Astrocyte (in vitro differentiated cells and primary cell): ENCODE measurements around the gene INKA2. TPM values are rescaled to one million over a fixed set of nuclear protein-coding genes. Genes with fewer than 3 reads are reported as not detected.
A peak's percentile ranks its signal among the peaks of the same experiment; 100 is the strongest.

Experiments
- DNase-seq: peaks from one replicate; pipeline ENCODE4 v3.0.0-alpha.2; 2010; ENCODE audit warnings: low read depth
- FAIRE-seq: peaks from 2 replicates; lab custom pipeline; 2011; peaks lifted over from hg19 to GRCh38; lab: Jason Lieb, UNC
- H2AFZ ChIP-seq: 2 replicates; pipeline ENCODE4 v1.6.0; 2012; ENCODE audit warnings: low read depth, low read length, inconsistent platforms
- H3K27ac ChIP-seq: 2 replicates; pipeline ENCODE4 v1.5.1; 2011; ENCODE audit warnings: low read depth, low read length, inconsistent platforms
- H3K27me3 ChIP-seq: 2 replicates; pipeline ENCODE4 v1.6.0; 2011; ENCODE audit warnings: low read length, inconsistent platforms; ENCODE audit not compliant: insufficient read depth
- H3K36me3 ChIP-seq: 2 replicates; pipeline ENCODE4 v1.5.1; 2011; ENCODE audit warnings: low read length, inconsistent platforms; ENCODE audit not compliant: insufficient read depth
- H3K4me1 ChIP-seq: 2 replicates; pipeline ENCODE4 v1.5.1; 2011; ENCODE audit warnings: low read length, inconsistent platforms; ENCODE audit not compliant: insufficient read depth
- H3K4me2 ChIP-seq: 2 replicates; pipeline ENCODE4 v1.6.0; 2012; ENCODE audit warnings: low read length, inconsistent platforms
- H3K4me3 ChIP-seq: 2 replicates; pipeline ENCODE4 v1.5.1; 2011; ENCODE audit warnings: low read depth, mild to moderate bottlenecking, low read length, inconsistent platforms; ENCODE audit not compliant: insufficient read depth
- H3K79me2 ChIP-seq: 2 replicates; pipeline ENCODE4 v1.6.0; 2012; ENCODE audit warnings: mild to moderate bottlenecking, low read length, inconsistent platforms; ENCODE audit not compliant: insufficient read depth
- H3K9ac ChIP-seq: 2 replicates; pipeline ENCODE4 v1.6.0; 2012; ENCODE audit warnings: mild to moderate bottlenecking, low read length, inconsistent platforms
- H3K9me3 ChIP-seq: 2 replicates; pipeline ENCODE4 v1.5.1; 2012; ENCODE audit warnings: low read depth, mild to moderate bottlenecking, low read length, inconsistent platforms; ENCODE audit not compliant: insufficient read depth
- H4K20me1 ChIP-seq: 2 replicates; pipeline ENCODE4 v1.6.0; 2012; ENCODE audit warnings: low read length, inconsistent platforms; ENCODE audit not compliant: insufficient read depth
- H3K27ac Mint-ChIP-seq: one replicate; pipeline ENCODE4 v1.8.0; 2021; ENCODE audit warnings: mild to moderate bottlenecking, mixed read lengths; ENCODE audit not compliant: unreplicated experiment
- H3K27me3 Mint-ChIP-seq: one replicate; pipeline ENCODE4 v1.8.0; 2021; ENCODE audit warnings: low read depth, mixed read lengths; ENCODE audit not compliant: unreplicated experiment
- H3K36me3 Mint-ChIP-seq: one replicate; pipeline ENCODE4 v1.8.0; 2021; ENCODE audit warnings: low read depth, mixed read lengths; ENCODE audit not compliant: unreplicated experiment
- H3K4me1 Mint-ChIP-seq: one replicate; pipeline ENCODE4 v1.8.0; 2021; ENCODE audit warnings: low read depth, mixed read lengths; ENCODE audit not compliant: unreplicated experiment
- H3K4me3 Mint-ChIP-seq: one replicate; pipeline ENCODE4 v1.8.0; 2021; ENCODE audit warnings: mild to moderate bottlenecking, moderate library complexity, mixed read lengths; ENCODE audit not compliant: unreplicated experiment
- H3K9me3 Mint-ChIP-seq: one replicate; pipeline ENCODE4 v1.8.0; 2021; ENCODE audit warnings: mild to moderate bottlenecking, mixed read lengths; ENCODE audit not compliant: unreplicated experiment
- EZH2 ChIP-seq: IDR thresholded peaks from 2 replicates; pipeline ENCODE4 v1.6.1; 2012; ENCODE audit warnings: mild to moderate bottlenecking, low read length, inconsistent platforms; ENCODE audit not compliant: insufficient read depth
- total RNA-seq: library from RNA; stranded (reverse); gene quantifications from 2 replicates; pipeline ENCODE4 v1.2.1, GENCODE V29; 2021
- TF ChIP-seq, protein P1 (sequence below): IDR thresholded peaks from 2 replicates; pipeline ENCODE4 v1.5.1; 2011; ENCODE audit warnings: low read depth, mild to moderate bottlenecking, inconsistent platforms, low read length, moderate library complexity; ENCODE audit not compliant: insufficient read depth

The INKA2 gene
- total RNA-seq, 1 donor from 2014 or later, result 12.6 TPM

- no peak overlapping the region for H3K27ac Mint-ChIP-seq
- H3K4me3 Mint-ChIP-seq, result no peak overlapping the region
- Histone ChIP-seq H3K4me3 (no peak overlapping the region), H2AFZ (no peak overlapping the region), H3K79me2 (no peaks in the 10 kb centered on the region), H4K20me1 (no peaks in the 10 kb centered on the region), H3K9me3 (no peaks in the 10 kb centered on the region), H3K27me3 (no peaks in the 10 kb centered on the region), H3K36me3 (peaks cover 8% of the 10 kb centered on the region), H3K4me2 (no peak overlapping the region), H3K9ac (no peak overlapping the region), H3K27ac (no peak overlapping the region), H3K4me1 (peaks cover 7% of the 10 kb centered on the region)
- DNase-seq (no peak), FAIRE-seq (no peak)
- H3K4me1 Mint-ChIP-seq, result peaks cover 2% of the 10 kb centered on the region
- no peaks in the 10 kb centered on the region for H3K27me3 Mint-ChIP-seq
- no peak for TF ChIP-seq EZH2
- TF ChIP-seq, protein P1, sequence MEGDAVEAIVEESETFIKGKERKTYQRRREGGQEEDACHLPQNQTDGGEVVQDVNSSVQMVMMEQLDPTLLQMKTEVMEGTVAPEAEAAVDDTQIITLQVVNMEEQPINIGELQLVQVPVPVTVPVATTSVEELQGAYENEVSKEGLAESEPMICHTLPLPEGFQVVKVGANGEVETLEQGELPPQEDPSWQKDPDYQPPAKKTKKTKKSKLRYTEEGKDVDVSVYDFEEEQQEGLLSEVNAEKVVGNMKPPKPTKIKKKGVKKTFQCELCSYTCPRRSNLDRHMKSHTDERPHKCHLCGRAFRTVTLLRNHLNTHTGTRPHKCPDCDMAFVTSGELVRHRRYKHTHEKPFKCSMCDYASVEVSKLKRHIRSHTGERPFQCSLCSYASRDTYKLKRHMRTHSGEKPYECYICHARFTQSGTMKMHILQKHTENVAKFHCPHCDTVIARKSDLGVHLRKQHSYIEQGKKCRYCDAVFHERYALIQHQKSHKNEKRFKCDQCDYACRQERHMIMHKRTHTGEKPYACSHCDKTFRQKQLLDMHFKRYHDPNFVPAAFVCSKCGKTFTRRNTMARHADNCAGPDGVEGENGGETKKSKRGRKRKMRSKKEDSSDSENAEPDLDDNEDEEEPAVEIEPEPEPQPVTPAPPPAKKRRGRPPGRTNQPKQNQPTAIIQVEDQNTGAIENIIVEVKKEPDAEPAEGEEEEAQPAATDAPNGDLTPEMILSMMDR, result no peak
- H3K9me3 Mint-ChIP-seq, result no peaks in the 10 kb centered on the region
- H3K36me3 Mint-ChIP-seq, result no peaks in the 10 kb centered on the region
Observed at GRCh38 chr1:111709986-111710385, 29.2 kb downstream of the INKA2 start.

- no peaks in the 10 kb centered on the region for H3K36me3 Mint-ChIP-seq
- H3K4me3 Mint-ChIP-seq, result no peak overlapping the region
- Histone ChIP-seq H2AFZ (no peak overlapping the region), H3K9ac (no peak overlapping the region), H3K4me3 (no peak overlapping the region), H3K4me1 (peaks cover 7% of the 10 kb centered on the region), H3K9me3 (no peaks in the 10 kb centered on the region), H3K79me2 (no peaks in the 10 kb centered on the region), H3K36me3 (peaks cover 17% of the 10 kb centered on the region), H3K27ac (peak overlapping the region; percentile 35), H3K4me2 (no peak overlapping the region), H4K20me1 (no peaks in the 10 kb centered on the region), H3K27me3 (no peaks in the 10 kb centered on the region)
- no peak overlapping the region for H3K27ac Mint-ChIP-seq
- no peaks in the 10 kb centered on the region for H3K9me3 Mint-ChIP-seq
- TF ChIP-seq, protein P1, result no peak
- no peak for TF ChIP-seq EZH2
- no peak for FAIRE-seq
- peak; percentile 26 for DNase-seq
- H3K27me3 Mint-ChIP-seq, result no peaks in the 10 kb centered on the region
- H3K4me1 Mint-ChIP-seq, result peaks cover 5% of the 10 kb centered on the region
Observed at GRCh38 chr1:111707906-111708305, 31.3 kb downstream of the INKA2 start.

DNA sequence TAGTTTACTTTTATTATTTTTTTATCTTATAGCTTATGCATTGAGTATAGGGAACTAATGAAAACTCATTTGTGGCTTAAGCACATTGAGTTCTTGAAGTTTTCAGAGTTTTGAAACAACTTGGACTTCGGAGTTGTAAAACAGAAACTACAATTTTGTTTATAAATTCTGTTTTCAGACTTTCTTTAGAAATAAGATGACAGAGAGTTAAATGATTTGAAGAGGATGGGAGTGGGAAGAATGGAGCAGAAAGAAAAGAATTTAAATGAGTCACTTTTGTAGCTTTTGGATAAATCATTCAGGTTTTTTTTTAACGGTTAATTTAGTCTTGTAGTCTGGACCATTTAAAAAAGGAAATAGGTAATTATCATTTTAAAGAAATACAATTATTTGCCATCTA, 32.3 kb downstream of the INKA2 start:
- H3K27ac ChIP-seq, result no peak overlapping the region
- no peaks in the 10 kb centered on the region for H3K27me3 ChIP-seq
- peaks cover 17% of the 10 kb centered on the region for H3K36me3 ChIP-seq
- H4K20me1 ChIP-seq, result no peaks in the 10 kb centered on the region
- peaks cover 5% of the 10 kb centered on the region for H3K4me1 Mint-ChIP-seq
- peaks cover 7% of the 10 kb centered on the region for H3K4me1 ChIP-seq
- H3K36me3 Mint-ChIP-seq, result no peaks in the 10 kb centered on the region
- no peaks in the 10 kb centered on the region for H3K9me3 ChIP-seq
- H3K9ac ChIP-seq, result no peak overlapping the region
- H3K27me3 Mint-ChIP-seq, result no peaks in the 10 kb centered on the region
- H3K4me3 Mint-ChIP-seq, result no peak overlapping the region
- peak; percentile 25 for DNase-seq
- no peaks in the 10 kb centered on the region for H3K79me2 ChIP-seq
- H2AFZ ChIP-seq, result no peak overlapping the region
- FAIRE-seq, result no peak
- no peak overlapping the region for H3K27ac Mint-ChIP-seq
- no peaks in the 10 kb centered on the region for H3K9me3 Mint-ChIP-seq
- no peak overlapping the region for H3K4me2 ChIP-seq
- H3K4me3 ChIP-seq, result no peak overlapping the region
- no peak for TF ChIP-seq EZH2
- TF ChIP-seq, protein P1, result no peak
